DMS114 treated with DMSO at 0.1 percent for 48 hours (cell line): ENCODE results near the gene TTC7B.

Experiments
- DNase-seq: peaks from one replicate; lab custom pipeline; 2025; ENCODE audit not compliant: unreplicated experiment; lab: John Stamatoyannopoulos, UW

Gene TTC7B

GRCh38 chr14:90678420-90678819, 137.8 kb downstream of the TTC7B start:
- no peak for DNase-seq

GRCh38 chr14:90677484-90678050, 138.7 kb downstream of the TTC7B start:
- DNase-seq = no peak

- DNase-seq = no peak
Measured at GRCh38 chr14:90676912-90677311, 139.3 kb downstream of the TTC7B start.

GRCh38 chr14:90676356-90676755, 139.9 kb downstream of the TTC7B start:
- DNase-seq = no peak

GRCh38 chr14:90675399-90675798, 140.8 kb downstream of the TTC7B start:
- no peak for DNase-seq

- no peak for DNase-seq
Measured at GRCh38 chr14:90674716-90675115, 141.5 kb downstream of the TTC7B start.

- no peak for DNase-seq
Measured at GRCh38 chr14:90674043-90674670, 142.1 kb downstream of the TTC7B start.

- no peak for DNase-seq
Measured at GRCh38 chr14:90671382-90672234, 144.6 kb downstream of the TTC7B start.

GRCh38 chr14:90669731-90670130, 146.5 kb downstream of the TTC7B start:
- no peak for DNase-seq

- no peak for DNase-seq
Measured at GRCh38 chr14:90666571-90666970, 149.7 kb downstream of the TTC7B start.

- no peak for DNase-seq
Measured at GRCh38 chr14:90665321-90666000, 150.8 kb downstream of the TTC7B start.

- no peak for DNase-seq
Measured at GRCh38 chr14:90664911-90665310, 151.3 kb downstream of the TTC7B start.

GRCh38 chr14:90663680-90664079, 152.6 kb downstream of the TTC7B start:
- DNase-seq = no peak

- no peak for DNase-seq
Measured at GRCh38 chr14:90663140-90663539, 153.1 kb downstream of the TTC7B start.

- no peak for DNase-seq
Measured at GRCh38 chr14:90661866-90662265, 154.4 kb downstream of the TTC7B start.

- no peak for DNase-seq
Measured at GRCh38 chr14:90660865-90661570, 155.2 kb downstream of the TTC7B start.

- DNase-seq = no peak
Measured at GRCh38 chr14:90659156-90659555, 157.1 kb downstream of the TTC7B start.

- DNase-seq = no peak
Measured at GRCh38 chr14:90658541-90658967, 157.7 kb downstream of the TTC7B start.

GRCh38 chr14:90656973-90657372, 159.3 kb downstream of the TTC7B start:
- no peak for DNase-seq

- DNase-seq = no peak
Measured at GRCh38 chr14:90655829-90656228, 160.4 kb downstream of the TTC7B start.

- no peak for DNase-seq
Measured at GRCh38 chr14:90654831-90655276, 161.4 kb downstream of the TTC7B start.
